HG02763 (cell line): Measurements from ENCODE around the gene RNF215.

ENCODE experiments used
- ATAC-seq: cut with Tn5 transposase; IDR thresholded peaks from one replicate; pipeline ENCODE4 v1.9.1; 2021; ENCODE audit warnings: mild to moderate bottlenecking, moderate library complexity; ENCODE audit not compliant: unreplicated experiment

RNF215 gene

GRCh38 chr22:30397656-30398635, 10.7 kb upstream of the RNF215 start:
- no peak for ATAC-seq

- no peak for ATAC-seq
Measured at GRCh38 chr22:30396871-30397655, 9.9 kb upstream of the RNF215 start, which contains the start of gene SEC14L2. Gene SEC14L2 (plus strand): TSS chr22:30397018. CDS start chr22:30397117, 99 bp downstream.

- ATAC-seq: no peak
Measured at GRCh38 chr22:30393885-30394284, 6.7 kb upstream of the RNF215 start.

GRCh38 chr22:30393322-30393680, 6.1 kb upstream of the RNF215 start:
- ATAC-seq: no peak

GRCh38 chr22:30392661-30393321, 5.6 kb upstream of the RNF215 start:
- no peak for ATAC-seq

- no peak for ATAC-seq
Measured at GRCh38 chr22:30390974-30391691, 3.9 kb upstream of the RNF215 start.

GRCh38 chr22:30386608-30386959, 627 bp downstream of the RNF215 start:
- no peak for ATAC-seq

- ATAC-seq: no peak
Measured at GRCh38 chr22:30385942-30386341, 1.3 kb downstream of the RNF215 start.

GRCh38 chr22:30383061-30383460, 4.2 kb downstream of the RNF215 start:
- ATAC-seq: no peak

- no peak for ATAC-seq
Measured at GRCh38 chr22:30382340-30382739, 4.9 kb downstream of the RNF215 start.

- no peak for ATAC-seq
Measured at GRCh38 chr22:30381264-30381663, 5.9 kb downstream of the RNF215 start.

- no peak for ATAC-seq
Measured at GRCh38 chr22:30380011-30380410, 7.2 kb downstream of the RNF215 start.

- ATAC-seq: no peak
Measured at GRCh38 chr22:30375312-30375849, 11.8 kb downstream of the RNF215 start.

- ATAC-seq: no peak
Measured at GRCh38 chr22:30373331-30374325, 13.6 kb downstream of the RNF215 start.

- no peak for ATAC-seq
Measured at GRCh38 chr22:30372915-30373314, 14.3 kb downstream of the RNF215 start.

- ATAC-seq: no peak
Measured at GRCh38 chr22:30371981-30372380, 15.2 kb downstream of the RNF215 start.

- ATAC-seq: no peak
Measured at GRCh38 chr22:30371321-30371720, 15.9 kb downstream of the RNF215 start.

GRCh38 chr22:30370641-30371230, 16.5 kb downstream of the RNF215 start:
- ATAC-seq: no peak

- ATAC-seq: no peak
Measured at GRCh38 chr22:30368420-30368819, 18.8 kb downstream of the RNF215 start.
